ENCODE results near the gene TMEM131.

GRCh38 chr2:97967931-97968627, 27.7 kb downstream of the TMEM131 start:
- TF ChIP-seq POLR2A (IDR thresholded peaks at IDR 0.05): no peak
- TF ChIP-seq, protein P1, sequence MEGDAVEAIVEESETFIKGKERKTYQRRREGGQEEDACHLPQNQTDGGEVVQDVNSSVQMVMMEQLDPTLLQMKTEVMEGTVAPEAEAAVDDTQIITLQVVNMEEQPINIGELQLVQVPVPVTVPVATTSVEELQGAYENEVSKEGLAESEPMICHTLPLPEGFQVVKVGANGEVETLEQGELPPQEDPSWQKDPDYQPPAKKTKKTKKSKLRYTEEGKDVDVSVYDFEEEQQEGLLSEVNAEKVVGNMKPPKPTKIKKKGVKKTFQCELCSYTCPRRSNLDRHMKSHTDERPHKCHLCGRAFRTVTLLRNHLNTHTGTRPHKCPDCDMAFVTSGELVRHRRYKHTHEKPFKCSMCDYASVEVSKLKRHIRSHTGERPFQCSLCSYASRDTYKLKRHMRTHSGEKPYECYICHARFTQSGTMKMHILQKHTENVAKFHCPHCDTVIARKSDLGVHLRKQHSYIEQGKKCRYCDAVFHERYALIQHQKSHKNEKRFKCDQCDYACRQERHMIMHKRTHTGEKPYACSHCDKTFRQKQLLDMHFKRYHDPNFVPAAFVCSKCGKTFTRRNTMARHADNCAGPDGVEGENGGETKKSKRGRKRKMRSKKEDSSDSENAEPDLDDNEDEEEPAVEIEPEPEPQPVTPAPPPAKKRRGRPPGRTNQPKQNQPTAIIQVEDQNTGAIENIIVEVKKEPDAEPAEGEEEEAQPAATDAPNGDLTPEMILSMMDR (IDR thresholded peaks at IDR 0.05 in 4 of 5, conservative IDR thresholded peaks at IDR 0.05 in 1 of 5): no peak
